GM11168 (cell line): ENCODE results near the gene RBP5.

Source experiments
- in situ Hi-C: fragments of 300-500 bp; cut with MboI; formaldehyde crosslinking; loops from one replicate; pipeline ENCODE4 v1.12.0; 2022; ENCODE audit warnings: low sequenced_read_pairs; ENCODE audit not compliant: unreplicated experiment

Gene RBP5

DNA sequence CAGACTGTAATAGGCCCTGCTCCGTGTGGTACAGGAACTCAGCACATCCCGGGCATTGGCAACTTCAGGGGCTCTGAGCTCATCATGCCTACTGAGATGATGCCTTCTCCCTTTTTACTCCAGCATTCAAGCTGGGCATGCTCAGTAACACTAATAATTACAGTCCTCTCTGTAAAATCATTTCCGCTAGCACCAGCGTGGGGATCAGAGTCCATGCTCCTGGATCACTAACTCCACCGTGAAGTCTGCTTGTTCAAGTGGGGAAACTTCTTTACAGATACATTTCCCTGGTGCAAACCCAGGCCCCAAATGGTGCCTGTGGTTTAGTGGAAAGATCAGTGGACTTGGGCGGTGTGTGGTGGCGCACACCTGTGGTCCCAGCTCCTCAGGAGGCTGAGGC is 18.2 kb upstream of the RBP5 start:
- in situ Hi-C loops = no loop called here

DNA sequence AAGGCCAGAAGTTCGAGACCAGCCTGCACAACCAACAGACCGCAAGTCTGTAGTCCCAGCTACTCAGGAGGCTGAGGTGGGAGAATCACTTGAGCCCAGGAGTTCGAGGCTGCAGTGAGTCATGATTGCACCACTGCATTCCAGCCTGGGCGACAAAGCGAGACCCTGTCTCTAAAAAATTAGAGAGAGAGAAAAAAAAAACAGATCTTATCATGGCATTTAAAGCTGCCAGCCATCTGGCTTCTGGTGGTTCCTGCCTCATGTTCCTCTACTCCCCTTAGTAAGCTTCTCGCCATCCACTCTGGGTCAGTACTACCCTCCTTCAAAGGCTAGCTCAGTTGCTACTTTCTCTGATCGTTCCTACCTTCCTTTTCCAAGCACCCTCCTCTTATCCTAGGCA is 17.5 kb upstream of the RBP5 start:
- in situ Hi-C loops = no loop called here

DNA sequence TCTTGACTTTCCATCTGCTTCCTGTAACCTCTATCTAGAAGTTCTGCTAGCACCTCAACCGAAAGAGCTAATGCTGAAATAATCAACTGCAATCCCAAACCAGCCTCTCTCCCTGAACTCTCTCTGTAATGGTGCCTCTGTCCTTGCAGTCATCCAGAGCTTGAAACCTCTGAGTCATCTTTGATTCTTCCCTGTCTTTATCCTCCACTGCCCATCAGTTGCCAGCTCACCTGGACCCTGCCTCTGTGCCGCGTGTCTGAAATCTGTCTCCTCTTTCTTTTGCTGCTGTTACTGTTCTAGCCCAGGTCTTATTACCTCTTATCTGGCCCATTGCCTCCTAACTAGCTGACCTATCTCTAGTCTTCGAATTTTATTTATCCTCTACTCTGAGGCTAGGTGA is 17.0 kb upstream of the RBP5 start:
- in situ Hi-C loops = no loop called here

DNA sequence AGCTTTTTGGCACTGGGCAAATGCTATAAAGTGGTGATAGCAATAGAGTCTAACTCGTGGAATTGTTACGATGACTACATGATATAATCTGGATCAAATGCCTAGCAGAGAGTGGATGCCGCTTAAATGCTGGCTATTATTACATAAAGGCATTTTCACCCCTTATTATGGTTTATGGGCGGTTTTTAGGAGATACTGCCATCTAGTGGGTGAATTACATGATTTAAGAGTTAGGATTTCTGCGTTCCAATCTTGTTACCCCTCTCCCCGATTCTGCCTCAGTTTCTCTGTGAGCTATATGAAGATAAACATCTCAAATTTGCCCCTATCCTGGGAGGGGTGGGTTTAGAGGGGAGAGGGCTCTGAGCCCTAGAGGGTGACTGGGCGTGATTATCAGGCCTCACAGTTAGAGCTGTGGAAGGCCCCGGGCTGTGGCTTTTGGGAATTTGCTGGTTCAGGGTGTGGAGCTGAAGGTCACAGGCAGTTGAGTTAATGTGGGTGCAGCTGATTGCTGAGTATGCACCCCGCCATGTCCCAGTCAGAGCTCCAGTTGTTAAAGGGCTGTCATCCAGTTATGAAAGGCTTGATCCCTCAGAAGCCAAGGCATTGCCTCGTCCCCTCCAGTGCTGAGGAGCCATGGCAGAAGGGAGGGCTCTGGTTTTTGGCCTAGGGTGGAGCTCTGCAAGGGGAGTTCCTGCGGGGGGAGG is 15.9 kb upstream of the RBP5 start:
- in situ Hi-C loops = no loop called here

DNA sequence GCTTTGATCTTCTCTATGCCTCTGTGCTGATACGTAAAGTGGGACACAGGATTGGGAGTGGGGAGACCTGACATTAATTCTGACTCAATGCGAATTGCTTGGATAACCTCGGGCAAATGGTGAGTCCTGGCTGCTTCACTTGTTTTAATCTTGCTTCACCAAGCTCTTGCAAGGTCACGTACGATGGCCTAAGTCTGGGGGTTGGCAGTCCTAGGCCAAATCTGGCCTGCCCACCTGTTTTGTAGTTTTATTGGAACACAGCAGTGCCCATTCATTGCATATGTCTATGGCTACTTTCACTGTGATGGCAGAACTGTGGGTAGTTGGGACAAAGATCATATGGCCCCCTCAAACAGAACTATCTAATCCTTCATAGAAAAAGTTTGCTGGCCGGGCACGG is 14.9 kb upstream of the RBP5 start:
- in situ Hi-C loops = no loop called here

DNA sequence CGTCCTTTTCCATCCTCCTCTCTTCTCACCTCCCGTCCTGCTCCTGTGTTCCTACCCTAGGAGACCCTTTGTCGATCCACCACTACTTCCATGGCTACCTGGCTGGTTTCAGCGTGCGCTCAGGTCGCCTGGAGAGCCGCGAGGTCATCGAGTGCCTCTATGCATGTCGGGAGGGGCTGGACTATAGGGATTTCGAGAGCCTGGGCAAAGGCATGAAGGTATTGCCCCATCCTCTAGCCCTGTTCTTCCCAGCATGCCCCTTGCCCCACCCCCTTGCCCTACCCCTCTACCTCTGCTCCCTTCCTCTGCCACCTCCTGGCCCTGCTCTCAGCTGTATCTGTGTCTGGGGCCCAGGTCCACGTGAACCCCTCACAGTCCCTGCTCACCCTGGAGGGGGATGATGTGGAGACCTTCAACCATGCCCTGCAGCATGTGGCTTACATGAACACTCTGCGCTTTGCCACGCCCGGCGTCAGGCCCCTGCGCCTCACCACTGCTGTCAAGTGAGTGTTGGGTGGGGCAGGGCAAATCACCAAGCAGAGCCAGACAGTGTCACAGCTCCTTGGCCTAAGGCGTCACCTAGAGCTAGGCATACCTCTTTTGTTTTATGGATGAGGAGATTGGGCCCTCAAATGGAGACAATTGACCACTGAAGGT is 14.2 kb upstream of the RBP5 start:
- in situ Hi-C loops = no loop called here

DNA sequence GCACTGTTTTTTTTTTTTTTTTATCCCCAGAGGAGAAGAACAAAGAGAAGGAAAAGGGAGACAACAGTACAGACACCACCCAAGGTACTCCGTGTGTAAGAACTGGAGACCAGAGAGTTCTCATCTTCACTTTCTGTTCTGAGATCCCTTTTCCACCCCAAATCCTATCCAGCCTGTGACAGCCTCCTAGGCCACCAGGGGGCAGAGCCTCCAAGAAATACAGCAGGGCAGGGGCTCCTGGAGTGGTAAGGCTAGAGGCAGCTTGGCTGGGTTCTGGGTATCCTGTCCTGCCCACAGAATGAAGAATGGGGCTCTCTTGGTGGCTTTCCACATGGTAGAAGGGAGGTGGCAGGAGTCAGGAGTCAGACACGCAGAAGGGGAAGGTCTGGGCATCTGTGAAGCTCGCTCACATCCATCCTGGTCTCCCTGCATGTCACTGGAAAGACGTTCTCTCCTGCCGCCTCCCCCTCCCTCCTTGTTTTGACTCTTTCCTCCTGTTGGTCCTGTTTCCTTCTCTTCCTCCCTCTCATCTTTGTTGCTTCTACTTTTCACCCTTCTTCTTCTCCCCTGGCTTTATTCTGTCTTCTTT is 13.5 kb upstream of the RBP5 start:
- in situ Hi-C loops = no loop called here

DNA sequence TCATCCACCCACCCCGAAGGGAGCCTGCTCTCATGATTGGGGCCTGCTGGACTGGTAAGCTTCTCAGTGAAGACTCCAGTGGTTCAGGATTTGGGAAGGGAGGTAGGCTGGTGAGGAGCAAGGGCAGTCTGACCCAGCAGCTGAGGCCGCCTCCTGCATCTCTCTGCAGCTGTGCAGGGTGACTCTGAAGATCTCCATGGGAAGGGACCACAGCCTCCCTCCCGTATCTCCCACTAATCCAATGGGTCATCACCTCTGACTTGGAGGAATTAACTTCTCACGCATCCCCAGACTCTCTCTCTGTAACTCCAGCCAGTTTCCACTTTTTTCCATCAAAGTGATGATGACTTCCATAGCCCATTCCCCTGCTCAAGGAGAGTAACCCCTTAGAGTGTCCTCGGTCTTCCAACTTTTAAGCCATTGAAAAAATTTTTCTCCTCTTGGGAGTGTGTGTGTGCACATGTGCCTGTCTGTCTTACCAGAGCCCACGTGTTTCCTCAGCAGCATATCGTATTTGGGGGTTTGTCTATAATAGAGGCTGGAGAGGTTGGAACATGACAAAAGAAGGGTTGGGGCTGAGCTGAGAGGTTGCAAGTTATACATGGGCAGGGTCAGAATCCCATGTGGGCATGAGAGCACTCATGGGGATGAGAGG is 12.8 kb upstream of the RBP5 start:
- in situ Hi-C loops = no loop called here

DNA sequence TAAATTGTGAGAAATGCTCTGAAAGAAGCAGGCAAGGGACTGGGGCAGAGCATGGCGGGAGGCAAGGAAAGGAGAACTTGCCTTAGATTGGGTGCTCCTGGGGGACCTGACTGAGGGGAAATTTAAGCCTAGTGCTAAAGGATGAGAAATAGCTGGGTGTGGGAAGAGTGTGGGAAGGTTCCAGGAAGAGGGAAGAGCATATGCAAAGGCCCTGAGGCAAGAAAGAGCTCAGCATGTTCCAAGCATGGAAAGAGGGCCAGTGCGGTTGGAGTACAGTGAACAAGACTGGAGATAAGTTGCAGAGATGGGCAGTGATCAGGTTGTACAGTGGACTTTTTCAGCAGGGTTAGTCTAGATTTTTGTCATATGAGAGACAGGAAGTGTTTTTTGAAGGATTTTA is 10.5 kb upstream of the RBP5 start:
- in situ Hi-C loops = no loop called here

DNA sequence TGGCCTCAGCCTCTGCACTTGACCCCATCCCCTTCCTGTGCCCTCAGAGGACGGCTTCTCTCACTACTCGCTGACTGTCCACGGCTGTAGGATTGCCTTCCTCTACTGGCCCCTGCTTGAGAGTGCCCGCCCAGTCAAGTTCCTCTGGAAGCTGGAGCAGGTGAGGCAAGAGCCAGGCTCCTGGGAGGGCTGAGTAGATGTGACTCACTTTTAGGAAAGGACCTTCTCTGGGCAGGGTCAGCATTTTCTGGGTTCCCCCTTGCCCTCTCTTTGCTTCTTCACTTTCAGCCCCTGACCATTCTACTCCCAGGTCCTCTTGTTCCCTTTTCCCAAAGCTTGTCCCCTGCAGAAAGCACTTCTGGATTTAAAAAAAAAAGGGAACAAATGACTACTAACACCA is 9.2 kb upstream of the RBP5 start:
- in situ Hi-C loops = no loop called here

DNA sequence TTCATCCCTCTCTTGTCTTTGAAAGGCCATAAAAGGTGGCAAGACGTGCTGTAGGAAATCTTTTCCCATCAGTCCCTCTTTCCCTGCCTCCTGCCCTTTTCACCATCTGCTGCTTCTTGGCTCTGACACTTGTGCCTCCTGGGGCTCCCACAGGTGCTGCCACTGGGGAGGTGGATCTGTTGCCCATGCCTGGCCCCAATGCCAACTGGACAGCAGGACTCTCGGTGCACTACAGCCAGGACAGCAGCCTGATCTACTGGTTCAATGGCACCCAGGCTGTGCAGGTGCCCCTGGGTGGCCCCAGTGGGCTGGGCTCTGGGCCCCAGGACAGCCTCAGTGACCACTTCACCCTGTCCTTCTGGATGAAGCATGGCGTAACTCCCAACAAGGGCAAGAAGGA is 8.0 kb upstream of the RBP5 start:
- in situ Hi-C loops = no loop called here

DNA sequence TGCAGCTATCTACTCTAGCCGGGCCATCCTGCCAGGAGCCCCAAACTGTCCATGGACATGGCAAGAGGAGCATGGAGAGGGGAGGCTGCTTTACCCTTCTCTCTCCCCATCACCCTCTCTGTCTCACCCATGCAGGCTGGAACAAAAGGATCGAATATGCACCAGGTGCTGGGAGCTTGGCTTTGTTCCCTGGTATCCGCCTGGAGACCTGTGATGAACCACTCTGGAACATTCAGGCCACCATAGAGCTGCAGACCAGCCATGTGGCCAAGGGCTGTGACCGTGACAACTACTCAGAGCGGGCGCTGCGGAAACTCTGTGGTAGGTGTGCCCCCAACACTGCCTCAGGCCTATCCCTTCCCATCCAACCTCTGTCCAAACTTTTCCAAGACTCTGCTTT is 7.4 kb upstream of the RBP5 start:
- in situ Hi-C loops = no loop called here

DNA sequence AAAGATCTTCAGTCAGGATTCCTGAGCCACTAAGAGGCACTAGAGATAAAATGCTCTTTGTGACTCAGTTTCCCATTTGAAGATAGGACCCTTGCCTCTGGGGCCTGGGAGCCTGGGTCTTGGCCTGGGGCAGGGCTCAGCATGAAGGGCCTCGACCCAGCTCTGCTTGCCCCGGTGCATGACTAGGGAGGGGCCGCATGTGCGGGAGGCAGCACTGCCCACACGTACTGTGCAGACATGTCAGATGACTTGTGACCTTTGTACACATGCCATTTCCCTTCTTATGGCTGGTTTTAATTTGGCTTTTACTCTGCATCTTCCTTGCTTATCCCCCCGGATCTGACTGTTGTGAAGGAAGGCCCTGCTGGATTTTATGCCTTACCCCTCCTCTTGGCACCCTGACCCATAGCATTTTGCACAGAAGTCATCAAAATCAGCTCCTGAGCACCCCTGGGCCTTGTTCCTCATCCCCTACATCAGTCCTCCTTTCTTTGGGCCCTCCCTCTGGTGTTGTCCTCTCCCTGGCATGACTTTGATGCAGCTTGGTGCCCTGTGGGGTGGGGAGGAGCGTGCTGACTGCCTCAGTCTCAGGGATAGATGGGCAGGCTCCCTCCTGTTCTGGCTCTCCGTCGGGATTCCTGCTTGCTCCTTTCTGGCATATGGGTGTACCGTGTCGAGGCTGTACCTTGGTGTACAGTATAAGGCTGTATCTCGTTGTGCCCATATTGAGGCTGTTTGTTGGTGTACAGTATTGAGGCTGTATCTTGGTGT is 5.9 kb upstream of the RBP5 start:
- in situ Hi-C loops = no loop called here

DNA sequence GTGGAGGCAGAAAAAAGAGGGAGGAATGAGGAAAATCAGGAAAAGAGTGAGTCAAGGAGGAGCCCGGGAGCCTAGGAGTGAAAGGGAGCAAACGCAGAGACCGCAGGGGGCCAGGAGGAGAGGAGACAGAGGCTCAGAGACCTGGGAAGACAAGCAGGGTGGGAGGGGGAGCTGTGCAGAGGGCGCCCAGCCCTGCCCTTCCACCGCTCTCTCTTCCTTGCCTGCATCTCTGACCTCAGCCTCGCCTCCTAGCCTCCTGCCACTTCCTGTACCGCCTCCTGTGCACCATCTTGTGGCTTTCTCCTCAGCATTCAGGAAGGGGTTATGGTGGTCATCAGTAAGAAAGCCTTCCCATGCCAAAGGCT is 2.8 kb upstream of the RBP5 start:
- in situ Hi-C loops = no loop called here

DNA sequence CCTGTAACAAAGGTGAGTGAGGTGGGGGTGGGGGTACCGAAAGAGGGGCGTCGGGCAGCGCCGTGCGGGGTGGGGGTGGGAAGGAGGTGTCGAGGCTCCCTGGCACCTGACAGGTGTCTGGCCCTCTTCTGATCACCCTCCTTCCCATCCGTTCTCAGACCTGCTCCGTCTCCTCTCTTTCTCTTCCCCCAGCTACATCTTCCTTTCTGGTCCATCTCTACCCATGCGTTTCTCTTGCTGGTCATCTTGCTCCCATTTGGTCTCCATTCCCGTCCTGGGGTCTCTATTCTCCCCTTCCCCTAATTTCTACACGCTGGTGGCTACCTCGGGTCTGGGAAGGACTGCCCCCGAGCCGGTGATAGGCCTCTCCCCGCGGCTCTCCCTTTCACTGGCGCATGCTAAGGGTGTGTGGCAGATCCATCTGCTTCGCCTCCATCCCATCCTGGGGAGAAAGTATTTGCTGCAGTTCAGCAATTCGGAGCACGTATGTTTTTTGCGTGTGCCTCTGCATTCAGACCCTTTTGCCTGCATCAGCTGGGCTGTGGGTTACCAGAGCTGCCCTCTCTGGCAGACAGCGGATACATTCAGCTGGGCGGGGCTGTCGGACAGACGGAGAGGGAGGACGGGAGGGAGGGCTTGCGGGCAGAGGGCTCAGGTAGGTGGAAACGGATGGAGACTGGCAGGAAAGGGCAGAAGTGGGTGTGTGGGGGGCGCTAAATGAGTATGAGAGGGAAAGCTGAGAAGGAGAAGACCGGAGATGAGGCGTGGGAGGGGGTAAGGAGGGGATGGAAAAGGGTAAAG is 2.2 kb upstream of the RBP5 start:
- in situ Hi-C loops = no loop called here

DNA sequence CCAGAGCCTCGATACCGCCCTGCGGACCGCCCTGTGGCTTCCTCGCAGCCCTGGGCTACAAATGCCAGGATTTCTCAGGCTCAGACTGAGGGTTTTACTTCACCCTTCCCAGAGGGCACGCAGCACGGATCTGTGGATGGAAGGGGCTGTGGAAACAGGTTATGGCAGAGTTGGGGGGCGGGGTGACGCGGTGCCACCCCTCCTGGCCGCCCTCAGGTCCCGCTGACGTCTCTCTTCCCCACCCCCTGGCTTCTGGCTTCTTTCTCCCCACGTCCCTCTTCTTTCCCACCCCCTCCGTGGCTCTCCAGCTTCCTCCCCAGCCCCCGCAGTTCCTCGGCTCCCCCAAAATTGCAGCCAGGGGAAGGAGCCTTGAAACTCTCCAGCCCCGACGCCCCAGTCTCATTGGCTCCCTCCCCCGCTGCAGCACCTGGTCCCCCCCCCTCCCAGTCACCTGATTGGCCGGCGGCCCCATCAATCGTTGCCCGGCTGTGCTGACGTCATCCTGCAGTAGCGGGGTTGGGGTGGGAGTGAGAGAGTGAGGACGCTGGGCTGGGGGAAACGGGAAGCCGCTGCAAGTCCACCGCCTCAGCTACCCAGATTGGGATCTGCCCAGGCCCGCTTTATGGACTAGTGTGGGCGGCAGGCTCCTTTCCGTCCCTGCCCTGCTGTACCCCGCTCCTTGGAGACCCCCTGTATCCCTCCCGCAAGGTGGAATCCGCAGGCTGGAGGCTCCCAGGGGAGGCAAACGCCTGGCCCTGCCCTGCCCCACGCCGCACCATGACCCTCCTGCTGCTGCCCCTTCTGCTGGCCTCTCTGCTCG is 1.4 kb upstream of the RBP5 start, which contains the start of gene CLSTN3:
TSS of gene CLSTN3 (plus strand) at position 500 of the 820 bp plus-strand sequence. CDS start at position 778, 278 bp downstream.
- in situ Hi-C loops = no loop called here

DNA sequence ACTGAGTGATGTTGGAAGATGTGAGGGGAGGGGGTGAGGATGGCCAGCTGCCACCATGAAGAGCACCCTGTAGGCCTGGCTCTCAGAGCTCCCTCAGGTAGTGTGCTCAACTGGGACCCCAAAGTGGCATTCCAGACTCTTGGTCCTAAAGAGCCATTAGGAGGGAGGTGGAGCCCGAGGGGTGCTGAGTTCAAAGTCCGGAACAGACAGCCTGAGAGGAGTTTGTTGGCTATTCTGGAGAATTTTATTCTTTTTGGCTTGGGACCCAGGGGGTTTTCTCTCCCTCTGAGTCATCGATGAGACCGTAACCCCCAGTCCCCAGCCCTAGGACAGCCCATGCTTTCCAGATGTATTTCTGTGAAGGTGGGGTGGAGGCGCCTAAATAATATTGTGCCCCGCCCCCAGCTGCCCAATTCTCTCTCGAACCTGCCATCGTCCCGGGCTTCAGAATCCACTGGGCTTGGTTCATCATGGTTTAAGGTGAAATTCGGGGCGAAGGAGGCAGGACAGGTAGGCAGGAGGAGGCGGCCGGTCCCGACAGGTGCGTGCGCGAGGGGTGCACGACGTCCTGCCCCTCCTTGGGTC is 690 bp upstream of the RBP5 start:
- in situ Hi-C loops = no loop called here

DNA sequence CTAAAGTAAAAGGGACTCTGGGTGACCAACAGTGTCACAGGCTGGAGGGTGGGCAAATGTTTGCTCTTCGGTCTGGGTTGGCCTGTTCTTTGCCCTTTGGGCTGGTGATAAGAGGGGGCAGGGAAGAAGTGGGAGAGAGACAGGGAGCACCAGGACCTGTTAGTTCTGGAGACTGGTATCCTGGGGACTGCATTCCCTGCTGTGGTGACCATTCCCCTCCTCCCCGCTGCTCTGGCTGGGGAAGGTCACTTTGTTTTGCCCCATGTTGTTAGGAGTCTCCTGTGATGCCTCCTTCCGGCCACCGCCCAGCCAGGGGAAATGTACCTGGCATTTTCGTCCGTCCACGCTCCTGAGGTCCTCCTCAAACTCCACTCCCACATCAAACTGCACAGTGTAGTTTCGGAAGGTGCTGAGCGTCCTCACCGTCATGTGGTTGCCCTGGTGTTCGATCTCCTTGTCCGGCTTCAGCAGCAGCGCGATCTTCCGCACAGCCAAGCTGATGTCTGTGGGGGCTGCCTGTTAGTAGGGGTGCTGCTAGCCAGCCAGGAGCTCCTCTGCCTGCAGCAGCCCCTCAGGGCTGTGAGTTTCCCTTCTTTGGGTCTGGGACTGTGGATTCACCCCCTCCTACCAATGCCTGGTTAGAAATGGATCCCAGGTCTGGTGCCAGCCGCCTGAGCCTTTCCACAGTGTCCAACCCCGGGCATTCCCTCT is 618 bp downstream of the RBP5 start:
- in situ Hi-C loops = no loop called here
